SU-DHL-6 (cell line): ENCODE results near the gene SULF2.

Source experiments
- H2AFZ ChIP-seq: fragments of 200-600 bp; sonication (generic); 2 replicates; pipeline ENCODE4 v1.6.1; 2014; ENCODE audit warnings: low read depth, mild to moderate bottlenecking, moderate library complexity, mixed read lengths, antibody characterized with exemption, low read length; ENCODE audit not compliant: severe bottlenecking
- H3F3A ChIP-seq: fragments of 200-600 bp; shearing (Covaris generic); 2 replicates; pipeline ENCODE4 v1.6.0; 2016; ENCODE audit warnings: antibody characterized with exemption, mild to moderate bottlenecking; ENCODE audit not compliant: insufficient read depth
- H3K27ac ChIP-seq: fragments of 200-600 bp; sonication (generic); 2 replicates; pipeline ENCODE4 v1.5.1; 2016; ENCODE audit warnings: low read depth, mild to moderate bottlenecking, low read length, moderate library complexity, mixed read lengths
- H3K27me3 ChIP-seq: fragments of 200-600 bp; sonication (generic), shearing (Covaris generic); 2 replicates; pipeline ENCODE4 v1.6.0; 2014; ENCODE audit warnings: mild to moderate bottlenecking, low read length
- H3K36me3 ChIP-seq: fragments of 200-600 bp; sonication (generic); 2 replicates; pipeline ENCODE4 v1.6.1; 2014; ENCODE audit warnings: mild to moderate bottlenecking, low read length, mixed read lengths
- H3K4me2 ChIP-seq: fragments of 300-600, 200-600 bp; shearing (Covaris generic), sonication (generic); 2 replicates; pipeline ENCODE4 v1.6.0; 2014; ENCODE audit warnings: low read length, low read depth, mild to moderate bottlenecking; ENCODE audit not compliant: poor library complexity, severe bottlenecking
- H3K4me3 ChIP-seq: fragments of 200-600 bp; sonication (generic); 2 replicates; pipeline ENCODE4 v1.5.1; 2014; ENCODE audit warnings: antibody characterized with exemption, low read length, mild to moderate bottlenecking, mixed read lengths; ENCODE audit not compliant: insufficient read depth, poor library complexity, severe bottlenecking
- H3K79me2 ChIP-seq: fragments of 200-600 bp; sonication (generic); 2 replicates; pipeline ENCODE4 v1.6.1; 2014; ENCODE audit warnings: mild to moderate bottlenecking, low read length, moderate library complexity; ENCODE audit not compliant: insufficient read depth
- H3K9ac ChIP-seq: fragments of 200-600 bp; sonication (generic); 2 replicates; pipeline ENCODE4 v1.7.0; 2014; ENCODE audit warnings: mild to moderate bottlenecking, low read length
- H3K9me2 ChIP-seq: fragments of 200-600 bp; sonication (generic); replicated peaks from 2 replicates; pipeline ENCODE4 v1.6.1; 2014; ENCODE audit warnings: low read length; ENCODE audit not compliant: insufficient read depth
- H3K9me3 ChIP-seq: fragments of 200-600 bp; sonication (generic); 2 replicates; pipeline ENCODE4 v1.6.1; 2014; ENCODE audit warnings: low read length, mixed read lengths; ENCODE audit not compliant: insufficient read depth
- H4K20me1 ChIP-seq: fragments of 200-600 bp; sonication (generic); 2 replicates; pipeline ENCODE4 v1.6.1; 2014; ENCODE audit warnings: low read depth, mild to moderate bottlenecking, antibody characterized with exemption, low read length, moderate library complexity, mixed read lengths
- EZH2phosphoT487 ChIP-seq: fragments of 200-600 bp; sonication (generic), shearing (Covaris generic); conservative IDR thresholded peaks from 2 replicates; pipeline ENCODE4 v1.6.1; 2018; ENCODE audit warnings: mild to moderate bottlenecking, antibody characterized with exemption, low read length, moderate library complexity, mixed read lengths
- TF ChIP-seq, protein P1 (sequence below): fragments of 200-600 bp; sonication (generic); IDR thresholded peaks from one replicate; pipeline ENCODE4 v1.5.1; 2017; ENCODE audit warnings: antibody characterized with exemption, mild to moderate bottlenecking, low read length, moderate library complexity; ENCODE audit not compliant: insufficient read depth, poor library complexity, severe bottlenecking

The SULF2 gene

DNA sequence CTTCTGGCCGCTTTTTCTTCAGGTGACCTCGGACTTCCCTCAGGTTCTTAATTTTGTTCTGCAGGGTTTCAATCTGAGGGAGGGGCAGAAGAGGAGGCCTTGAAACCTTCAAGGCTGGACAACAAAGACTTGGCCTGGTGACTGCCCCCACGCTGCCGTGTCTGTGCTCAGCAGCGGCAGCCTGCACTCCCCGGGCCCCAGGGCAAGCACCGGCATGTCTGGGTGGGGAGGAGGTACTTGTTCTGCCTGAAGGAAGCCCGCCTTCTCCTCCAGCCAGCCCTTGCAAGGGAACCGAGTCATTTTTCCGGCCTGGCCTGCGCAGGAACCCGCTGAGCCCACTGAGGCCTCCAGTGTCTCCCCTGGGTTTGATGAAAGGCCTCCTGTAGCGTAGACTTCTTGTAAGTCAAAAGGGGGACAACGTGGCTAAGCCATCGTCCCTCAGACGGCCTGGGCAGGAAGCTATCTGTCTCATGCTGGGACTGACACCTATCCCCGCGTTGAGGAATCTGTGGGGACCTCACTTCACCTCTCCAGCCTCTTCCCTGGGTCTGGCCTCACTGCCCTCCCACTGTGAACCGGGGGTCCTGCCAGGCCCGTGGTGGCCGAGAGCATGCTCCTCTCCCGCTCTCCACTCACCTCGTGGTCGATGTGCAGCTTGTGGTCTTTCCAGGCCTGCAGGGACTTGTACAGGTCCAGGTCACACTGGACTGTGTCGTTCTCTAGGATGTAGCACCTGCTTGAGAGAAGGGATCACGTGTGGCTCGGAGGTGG, 119.9 kb downstream of the SULF2 start:
- Histone ChIP-seq H3K27ac (no peak overlapping the region), H3K79me2 (no peaks in the 10 kb centered on the region), H3K36me3 (no peaks in the 10 kb centered on the region), H3F3A (peaks cover 47% of the 10 kb centered on the region), H3K4me3 (no peak overlapping the region), H3K27me3 (no peaks in the 10 kb centered on the region), H4K20me1 (no peaks in the 10 kb centered on the region; the same call in 1 of the 2 replicates), H3K4me2 (no peak overlapping the region), H3K9me3 (no peaks in the 10 kb centered on the region), H3K9ac (no peak overlapping the region), H3K9me2 (no peaks in the 10 kb centered on the region), H2AFZ (no peak overlapping the region)
- TF ChIP-seq, protein P1, sequence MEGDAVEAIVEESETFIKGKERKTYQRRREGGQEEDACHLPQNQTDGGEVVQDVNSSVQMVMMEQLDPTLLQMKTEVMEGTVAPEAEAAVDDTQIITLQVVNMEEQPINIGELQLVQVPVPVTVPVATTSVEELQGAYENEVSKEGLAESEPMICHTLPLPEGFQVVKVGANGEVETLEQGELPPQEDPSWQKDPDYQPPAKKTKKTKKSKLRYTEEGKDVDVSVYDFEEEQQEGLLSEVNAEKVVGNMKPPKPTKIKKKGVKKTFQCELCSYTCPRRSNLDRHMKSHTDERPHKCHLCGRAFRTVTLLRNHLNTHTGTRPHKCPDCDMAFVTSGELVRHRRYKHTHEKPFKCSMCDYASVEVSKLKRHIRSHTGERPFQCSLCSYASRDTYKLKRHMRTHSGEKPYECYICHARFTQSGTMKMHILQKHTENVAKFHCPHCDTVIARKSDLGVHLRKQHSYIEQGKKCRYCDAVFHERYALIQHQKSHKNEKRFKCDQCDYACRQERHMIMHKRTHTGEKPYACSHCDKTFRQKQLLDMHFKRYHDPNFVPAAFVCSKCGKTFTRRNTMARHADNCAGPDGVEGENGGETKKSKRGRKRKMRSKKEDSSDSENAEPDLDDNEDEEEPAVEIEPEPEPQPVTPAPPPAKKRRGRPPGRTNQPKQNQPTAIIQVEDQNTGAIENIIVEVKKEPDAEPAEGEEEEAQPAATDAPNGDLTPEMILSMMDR = no peak
- TF ChIP-seq EZH2phosphoT487 = no peak

GRCh38 chr20:47664744-47665143, 120.5 kb downstream of the SULF2 start:
- no peak overlapping the region for H3K4me3 ChIP-seq
- H3K79me2 ChIP-seq = no peaks in the 10 kb centered on the region
- H3F3A ChIP-seq = peaks cover 52% of the 10 kb centered on the region
- TF ChIP-seq, protein P1 = no peak
- TF ChIP-seq EZH2phosphoT487 = no peak
- no peaks in the 10 kb centered on the region for H3K27me3 ChIP-seq
- H3K27ac ChIP-seq = no peak overlapping the region
- H3K36me3 ChIP-seq = peaks cover 2% of the 10 kb centered on the region; the same call in 1 of the 2 replicates
- no peaks in the 10 kb centered on the region for H3K9me2 ChIP-seq
- H3K9ac ChIP-seq = no peak overlapping the region
- H3K9me3 ChIP-seq = no peaks in the 10 kb centered on the region
- peaks cover 6% of the 10 kb centered on the region; the same call in 1 of the 2 replicates for H4K20me1 ChIP-seq
- no peak overlapping the region for H2AFZ ChIP-seq
- no peak overlapping the region for H3K4me2 ChIP-seq

DNA sequence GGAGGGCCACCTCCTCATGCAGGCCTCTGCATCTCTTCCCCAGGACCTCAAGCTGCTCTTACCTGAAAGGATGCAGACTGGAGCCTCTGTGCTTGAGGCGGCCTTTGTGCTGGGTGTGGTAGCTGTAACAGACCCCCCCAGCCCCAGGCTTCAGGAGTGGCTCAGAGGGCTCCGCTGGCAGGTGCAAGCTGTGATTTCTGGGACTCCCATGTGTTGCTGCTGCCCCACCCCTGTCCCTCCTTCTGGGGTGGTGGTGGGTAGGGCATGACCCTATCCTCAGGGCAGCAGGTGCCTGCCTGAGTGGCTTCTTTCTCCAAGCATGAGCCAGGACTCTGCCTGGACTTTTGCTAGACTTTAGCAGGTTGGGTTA, 121.2 kb downstream of the SULF2 start:
- Histone ChIP-seq H3K9me2 (no peaks in the 10 kb centered on the region), H3K4me3 (no peak overlapping the region), H2AFZ (no peak overlapping the region), H3K36me3 (peaks cover 9% of the 10 kb centered on the region), H3K79me2 (no peaks in the 10 kb centered on the region), H3K9ac (no peak overlapping the region), H3K9me3 (no peaks in the 10 kb centered on the region), H3K27ac (no peak overlapping the region), H4K20me1 (peaks cover 7% of the 10 kb centered on the region; the same call in 1 of the 2 replicates), H3K4me2 (no peak overlapping the region), H3K27me3 (no peaks in the 10 kb centered on the region), H3F3A (peaks cover 59% of the 10 kb centered on the region)
- TF ChIP-seq, protein P1 = no peak
- no peak for TF ChIP-seq EZH2phosphoT487
